NCI-H1105 treated with DMSO at 0.1 percent for 48 hours (cell line): ENCODE measurements around the gene STON2.

ENCODE experiments used
- DNase-seq: peaks from one replicate; lab custom pipeline; 2025; lab: John Stamatoyannopoulos, UW

The STON2 gene

DNA sequence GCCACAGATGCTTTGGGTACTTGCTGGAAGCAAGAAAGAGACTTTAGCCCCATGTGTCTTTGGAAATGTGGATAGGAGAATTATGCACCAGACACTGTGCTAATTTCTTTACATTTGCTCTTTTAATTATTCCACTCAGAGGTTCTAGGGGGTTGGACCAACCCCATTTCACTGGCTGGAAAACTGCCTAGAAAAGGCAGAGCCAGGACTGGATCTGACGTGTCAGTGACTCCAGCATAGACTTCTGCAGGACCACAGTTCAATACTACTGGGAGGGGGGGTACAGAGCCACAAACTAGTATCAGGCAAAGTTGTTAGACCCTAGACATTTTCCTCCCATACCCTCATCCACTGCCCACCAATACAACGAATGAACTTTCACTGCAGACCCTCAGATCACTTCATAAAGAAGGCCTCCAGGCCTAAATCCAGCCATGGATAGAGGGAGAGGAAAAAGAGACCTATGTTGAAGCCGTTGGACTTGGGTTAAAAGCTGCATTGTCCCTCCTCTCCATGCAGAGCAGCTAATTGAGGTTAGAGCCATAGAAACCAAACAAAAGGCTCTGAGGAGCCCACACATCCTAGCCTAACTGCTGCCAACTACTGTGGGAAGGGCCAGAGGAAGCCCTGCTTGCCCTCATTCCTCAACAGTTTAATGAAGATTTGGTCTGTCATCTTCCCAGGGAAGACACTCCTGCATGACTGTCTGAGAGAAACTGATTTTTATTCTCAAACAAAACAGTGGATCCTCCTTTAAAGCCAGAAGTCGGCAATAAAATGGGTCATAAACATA is 68.7 kb downstream of the STON2 start:
- DNase-seq = no peak

GRCh38 chr14:81330619-81331122 is 69.5 kb downstream of the STON2 start:
- DNase-seq = no peak

DNA sequence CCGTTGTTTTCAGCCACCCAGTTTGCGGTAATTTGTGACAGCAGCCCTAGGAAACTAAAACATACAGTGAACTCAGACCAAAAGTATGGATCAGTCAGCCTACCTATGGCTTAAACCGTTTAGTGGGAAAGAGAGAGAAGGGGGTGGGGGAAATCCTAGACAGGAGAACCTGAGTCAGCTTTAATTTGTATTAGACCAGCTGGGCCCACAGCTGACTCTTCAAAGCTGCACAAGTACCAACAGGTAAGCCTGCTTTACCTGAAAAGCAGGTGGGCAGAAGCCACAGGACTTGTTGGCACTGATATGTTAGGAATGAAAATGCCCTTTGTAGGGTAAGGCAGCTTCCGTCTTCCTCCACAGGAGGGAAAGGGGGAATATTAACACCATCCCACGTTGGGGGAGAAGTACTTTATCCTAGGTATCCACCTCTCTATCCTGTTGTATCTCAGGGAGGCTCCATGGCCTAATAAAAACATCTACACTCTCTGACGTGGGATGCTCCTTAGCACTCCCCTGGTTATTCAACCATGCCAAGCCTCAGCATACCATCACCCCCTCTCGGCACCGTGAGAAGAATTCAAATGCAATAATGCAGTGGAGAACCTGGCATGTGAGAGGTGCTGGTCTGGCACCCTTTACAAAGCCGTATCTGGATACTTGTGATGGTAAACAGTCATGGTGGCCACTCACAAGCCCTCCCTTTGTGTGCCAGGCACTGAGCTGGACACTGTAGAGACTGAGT is 70.3 kb downstream of the STON2 start:
- DNase-seq = peak; percentile 69

GRCh38 chr14:81326451-81326850 is 73.7 kb downstream of the STON2 start:
- no peak for DNase-seq

DNA sequence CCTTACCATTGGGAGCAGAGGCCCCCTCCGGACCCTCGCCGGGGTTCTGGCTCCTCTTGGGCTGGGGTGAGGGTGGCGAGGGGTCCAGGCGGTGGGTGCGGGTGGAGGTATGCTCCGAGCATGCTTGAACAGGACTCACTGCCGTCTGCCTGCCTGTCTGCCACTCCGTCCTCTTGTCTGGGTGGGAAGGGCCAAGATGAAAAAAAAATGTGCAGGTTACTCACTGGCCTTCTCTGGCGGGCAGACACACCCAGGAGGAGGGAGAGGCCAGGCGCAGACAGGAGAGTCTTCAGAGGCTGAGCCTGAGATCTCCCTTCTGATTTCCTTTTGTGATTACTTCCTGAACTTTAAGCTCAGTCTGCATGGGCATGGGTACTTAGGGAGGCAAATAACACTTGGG is 76.1 kb downstream of the STON2 start:
- DNase-seq = peak; percentile 83

- DNase-seq = peak; percentile 31
Measured at GRCh38 chr14:81323093-81323492, 77.0 kb downstream of the STON2 start.

DNA sequence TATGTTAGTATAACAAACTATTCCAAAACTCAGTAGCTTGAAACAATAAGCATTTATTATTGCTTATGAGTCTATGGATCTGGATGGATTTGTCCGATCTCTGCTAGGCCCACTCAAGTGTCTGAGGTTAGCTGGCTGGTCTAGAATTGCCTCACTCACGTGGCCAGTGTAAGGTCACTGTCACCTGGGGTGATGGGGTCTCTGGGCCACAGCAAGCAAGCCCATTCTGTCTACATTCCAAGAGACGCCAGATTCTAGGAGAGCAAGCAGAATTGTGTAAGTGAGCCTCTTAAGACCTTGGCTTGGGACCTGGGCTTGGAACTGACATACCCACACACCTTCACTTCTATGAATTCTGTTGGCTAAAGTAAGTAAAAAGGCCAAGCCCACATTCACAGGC is 80.2 kb downstream of the STON2 start:
- no peak for DNase-seq

DNA sequence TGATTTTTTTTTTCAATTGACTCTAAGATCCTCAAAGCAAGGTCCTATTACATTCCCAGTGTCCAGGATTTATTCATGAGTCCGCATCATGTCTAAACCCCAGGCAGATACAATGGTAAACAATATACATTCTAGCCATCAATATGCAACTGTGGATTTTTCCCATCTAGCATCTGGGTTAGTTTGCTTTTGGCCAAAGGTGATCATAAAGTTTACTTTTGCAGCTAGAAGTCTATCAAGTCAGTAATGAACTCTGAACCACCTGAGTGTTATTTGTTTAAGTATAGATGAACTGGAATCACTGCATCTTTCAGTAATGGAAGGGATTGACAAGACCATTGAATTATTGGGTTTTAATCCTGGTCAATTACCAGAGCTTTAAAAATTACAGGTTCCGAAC is 80.8 kb downstream of the STON2 start:
- no peak for DNase-seq

GRCh38 chr14:81315341-81315740 is 84.8 kb downstream of the STON2 start:
- DNase-seq = peak; percentile 73

DNA sequence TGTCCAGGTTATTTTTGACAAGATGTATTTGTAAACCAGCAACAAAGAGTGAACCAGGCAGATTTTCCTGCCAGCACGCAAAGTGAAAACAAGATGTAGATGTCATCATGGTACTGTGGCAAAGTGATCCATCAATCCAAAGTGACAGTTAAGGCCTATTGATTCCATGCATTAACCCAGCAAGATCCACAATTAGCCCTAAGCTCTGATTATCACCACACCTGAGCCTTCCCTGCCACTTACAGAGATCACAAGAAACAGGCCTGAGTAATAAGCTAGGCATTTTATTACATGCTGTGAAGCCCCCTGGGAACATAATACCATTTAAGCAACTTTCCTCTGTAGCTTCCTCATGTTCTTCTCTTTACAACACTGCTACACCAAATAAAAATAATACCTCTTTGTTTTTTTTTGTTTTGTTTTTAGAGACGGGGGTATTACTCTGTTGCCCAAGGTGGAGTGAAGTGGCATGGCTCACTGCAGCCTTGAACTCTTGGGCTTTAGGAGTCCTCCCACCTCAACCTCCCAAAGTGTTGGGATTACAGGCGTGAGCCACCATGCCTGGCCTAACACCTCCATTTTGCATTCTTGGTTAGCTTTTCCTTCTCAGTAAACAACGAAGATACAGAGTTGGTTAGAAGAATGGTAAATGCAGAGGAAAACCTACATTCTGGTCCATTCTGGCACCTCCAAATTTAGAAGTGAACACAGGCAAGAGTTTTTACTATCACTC is 85.5 kb downstream of the STON2 start:
- DNase-seq = no peak

GRCh38 chr14:81313775-81314429 is 86.2 kb downstream of the STON2 start:
- DNase-seq = no peak

GRCh38 chr14:81313200-81313599 is 86.9 kb downstream of the STON2 start:
- DNase-seq = no peak

GRCh38 chr14:81312289-81312876 is 87.7 kb downstream of the STON2 start:
- no peak for DNase-seq

DNA sequence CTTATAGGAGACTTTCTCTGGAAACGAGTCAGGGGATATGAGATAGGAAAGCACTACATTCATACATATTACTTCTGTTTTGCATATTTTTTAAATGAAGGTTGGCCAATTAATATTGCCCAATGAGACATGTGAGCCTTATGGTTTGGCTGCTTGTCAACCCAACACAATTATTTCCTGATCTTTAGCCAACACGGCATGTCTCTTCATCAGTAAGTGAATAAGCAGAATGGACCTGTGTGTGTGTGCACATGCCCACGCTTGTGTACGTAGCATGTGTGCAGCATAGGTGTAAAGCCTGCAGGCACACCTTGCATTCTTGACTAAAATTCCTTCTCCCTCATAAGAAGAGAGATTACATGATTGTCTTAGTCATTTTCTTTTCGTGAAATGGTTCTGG is 88.3 kb downstream of the STON2 start:
- DNase-seq = peak; percentile 27

- DNase-seq = no peak
Measured at GRCh38 chr14:81311141-81311540, 89.0 kb downstream of the STON2 start.

DNA sequence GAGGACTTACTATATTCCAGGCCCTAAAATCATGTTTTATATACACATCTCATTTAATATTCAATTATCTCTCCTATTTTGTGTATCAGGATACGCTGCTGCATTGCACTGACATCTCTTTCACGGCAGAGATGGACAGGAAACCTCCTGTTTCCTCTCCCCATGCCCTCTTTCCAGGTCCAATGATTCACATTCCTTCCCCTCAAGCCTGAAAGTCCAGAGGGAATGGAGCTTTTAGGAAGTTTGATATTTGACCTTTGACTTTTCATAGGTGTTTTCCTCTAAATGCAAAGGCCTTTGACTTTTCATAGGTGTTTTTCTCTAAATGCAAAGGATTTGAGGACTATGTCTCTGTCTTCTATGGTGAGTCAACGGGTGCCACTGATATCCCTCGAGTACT is 89.5 kb downstream of the STON2 start:
- no peak for DNase-seq

DNA sequence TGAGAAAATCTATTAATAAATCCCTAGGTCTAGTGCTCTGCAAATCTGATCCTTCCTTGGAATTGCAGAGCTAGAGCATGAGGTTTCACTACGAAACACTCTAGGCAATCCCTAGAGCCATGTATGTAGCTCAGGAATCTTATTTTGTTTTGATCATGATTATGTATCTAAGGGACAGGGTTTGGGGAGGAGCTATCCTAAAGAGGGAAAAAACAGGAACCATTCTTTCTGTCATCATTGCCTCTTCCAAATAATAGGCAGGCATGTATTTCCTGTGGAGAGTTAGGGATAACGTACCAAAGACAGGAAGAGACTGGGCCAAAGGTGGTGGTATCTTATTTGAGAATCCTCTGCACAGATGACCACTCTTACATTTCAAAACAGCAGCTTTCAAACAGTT is 90.6 kb downstream of the STON2 start:
- no peak for DNase-seq

DNA sequence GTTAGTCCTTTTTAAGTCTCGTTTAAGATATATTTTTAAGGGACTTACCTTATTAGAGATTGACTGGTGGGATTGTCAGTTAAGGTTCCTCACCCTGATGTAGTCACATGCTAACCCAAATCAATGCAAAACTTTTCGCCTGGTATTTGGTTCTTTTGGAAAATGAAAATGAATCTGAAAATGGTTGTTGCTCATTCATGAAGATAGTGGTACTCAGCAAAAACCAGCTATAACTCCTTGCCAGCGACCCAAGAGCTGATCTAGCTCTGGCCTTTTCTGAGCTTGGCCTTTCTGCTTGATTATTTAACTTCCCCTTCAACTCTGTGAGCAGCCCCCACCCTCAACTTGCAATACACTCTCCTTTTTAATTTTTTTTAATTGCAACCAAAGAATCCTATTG is 94.4 kb downstream of the STON2 start:
- DNase-seq = no peak

GRCh38 chr14:81305065-81305464 is 95.1 kb downstream of the STON2 start:
- DNase-seq = no peak

GRCh38 chr14:81303258-81303935 is 96.7 kb downstream of the STON2 start:
- DNase-seq = peak; percentile 28

DNA sequence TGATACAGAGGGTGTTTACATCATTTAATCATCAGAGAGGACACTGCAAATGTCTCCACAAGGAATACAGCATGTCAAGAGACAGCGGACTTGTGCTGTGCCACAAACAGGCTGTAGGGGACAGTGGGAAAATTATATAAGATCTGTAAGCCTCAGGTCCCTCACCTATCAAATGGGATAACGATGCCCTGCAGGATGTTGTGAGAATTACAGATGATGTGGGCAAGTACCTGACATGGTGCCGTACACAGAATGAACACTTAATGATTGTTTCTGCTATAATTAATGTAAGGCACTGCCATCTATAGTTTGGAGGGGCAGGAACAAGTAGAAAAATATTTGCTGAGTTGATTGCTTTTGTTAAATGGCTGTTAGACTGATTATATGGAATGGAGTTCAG is 97.5 kb downstream of the STON2 start:
- peak; percentile 36 for DNase-seq
